22Rv1 (cell line): Measurements from ENCODE around the gene AGT.

Experiments used
- CTCF ChIP-seq: fragments of 450-650 bp; IDR thresholded peaks from 2 replicates; pipeline ENCODE4 v1.5.1; 2017; ENCODE audit warnings: mild to moderate bottlenecking
- ZFX ChIP-seq: fragments of 450-650 bp; IDR thresholded peaks from 2 replicates; pipeline ENCODE4 v1.6.1; 2017; ENCODE audit warnings: antibody characterized with exemption, borderline replicate concordance

- no peak for TF ChIP-seq CTCF
- no peak for TF ChIP-seq ZFX
These were observed 23.8 kb upstream of the AGT start for GRCh38 chr1:230737622-230738262.
